Measurements from ENCODE around the gene SCAMP1.

Gene SCAMP1

GRCh38 chr5:78519198-78519941 lies 159.0 kb downstream of the SCAMP1 start:
- H3K9ac ChIP-seq (ENCODE audit: low read length): no peak overlapping the region
- H3K4me3 ChIP-seq (ENCODE audit: low read depth, low read length, poor library complexity, severe bottlenecking): no peak overlapping the region
- no peaks in the 10 kb centered on the region for H4K20me1 ChIP-seq (ENCODE audit: insufficient read depth, low read length)
- no peaks in the 10 kb centered on the region for H3K4me1 ChIP-seq (ENCODE audit: insufficient read depth, low read length, severe bottlenecking)
- no peak overlapping the region for H3K27ac ChIP-seq (ENCODE audit: low read depth, low read length, poor library complexity, severe bottlenecking)
- H3F3A ChIP-seq (ENCODE audit: insufficient read depth, low read length): no peaks in the 10 kb centered on the region
- no peaks in the 10 kb centered on the region for H3K27me3 ChIP-seq (ENCODE audit: insufficient read depth, low read length)
- TF ChIP-seq CTCF (IDR thresholded peaks at IDR 0.05; ENCODE audit: low read length) (no peak), EZH2 (IDR thresholded peaks at IDR 0.05; ENCODE audit: borderline replicate concordance, low read length) (no peak)
- no peak overlapping the region for H3K4me2 ChIP-seq (ENCODE audit: low read length)
- H3K36me3 ChIP-seq (ENCODE audit: insufficient read depth, low read length): peaks cover 9% of the 10 kb centered on the region; the same call in 1 of the 2 replicates
- H2AFZ ChIP-seq (ENCODE audit: low read length): no peak overlapping the region
- H3K79me2 ChIP-seq (ENCODE audit: insufficient read depth, low read length): no peaks in the 10 kb centered on the region
- no peaks in the 10 kb centered on the region for H3K9me2 ChIP-seq (ENCODE audit: low read depth, low read length)
- no peaks in the 10 kb centered on the region for H3K9me3 ChIP-seq (ENCODE audit: low read length)

GRCh38 chr5:78521455-78521854 lies 161.0 kb downstream of the SCAMP1 start:
- TF ChIP-seq CTCF (IDR thresholded peaks at IDR 0.05; ENCODE audit: low read length): no peak
- TF ChIP-seq EZH2 (IDR thresholded peaks at IDR 0.05; ENCODE audit: borderline replicate concordance, low read length): no peak
- Histone ChIP-seq H3K27ac (ENCODE audit: low read depth, low read length, poor library complexity, severe bottlenecking) (no peak overlapping the region), H3K36me3 (ENCODE audit: insufficient read depth, low read length) (peaks cover 4% of the 10 kb centered on the region; the same call in 1 of the 2 replicates), H3K9ac (ENCODE audit: low read length) (no peak overlapping the region), H3K4me3 (ENCODE audit: low read depth, low read length, poor library complexity, severe bottlenecking) (no peak overlapping the region), H3K79me2 (ENCODE audit: insufficient read depth, low read length) (no peaks in the 10 kb centered on the region), H3K27me3 (ENCODE audit: insufficient read depth, low read length) (no peaks in the 10 kb centered on the region), H3F3A (ENCODE audit: insufficient read depth, low read length) (no peaks in the 10 kb centered on the region), H3K4me1 (ENCODE audit: insufficient read depth, low read length, severe bottlenecking) (no peaks in the 10 kb centered on the region), H3K9me2 (ENCODE audit: low read depth, low read length) (no peaks in the 10 kb centered on the region), H4K20me1 (ENCODE audit: insufficient read depth, low read length) (no peaks in the 10 kb centered on the region), H3K9me3 (ENCODE audit: low read length) (no peaks in the 10 kb centered on the region), H2AFZ (ENCODE audit: low read length) (no peak overlapping the region), H3K4me2 (ENCODE audit: low read length) (no peak overlapping the region)

GRCh38 chr5:78522476-78523260 lies 162.3 kb downstream of the SCAMP1 start:
- no peaks in the 10 kb centered on the region for H3K9me2 ChIP-seq (ENCODE audit: low read depth, low read length)
- H3K79me2 ChIP-seq (ENCODE audit: insufficient read depth, low read length): no peaks in the 10 kb centered on the region
- TF ChIP-seq EZH2 (IDR thresholded peaks at IDR 0.05; ENCODE audit: borderline replicate concordance, low read length): no peak
- no peak for TF ChIP-seq CTCF (IDR thresholded peaks at IDR 0.05; ENCODE audit: low read length)
- peaks cover 4% of the 10 kb centered on the region; the same call in 1 of the 2 replicates for H3K36me3 ChIP-seq (ENCODE audit: insufficient read depth, low read length)
- no peaks in the 10 kb centered on the region for H3F3A ChIP-seq (ENCODE audit: insufficient read depth, low read length)
- no peaks in the 10 kb centered on the region for H3K9me3 ChIP-seq (ENCODE audit: low read length)
- no peaks in the 10 kb centered on the region for H3K4me1 ChIP-seq (ENCODE audit: insufficient read depth, low read length, severe bottlenecking)
- H3K4me3 ChIP-seq (ENCODE audit: low read depth, low read length, poor library complexity, severe bottlenecking): no peak overlapping the region
- no peaks in the 10 kb centered on the region for H4K20me1 ChIP-seq (ENCODE audit: insufficient read depth, low read length)
- H3K4me2 ChIP-seq (ENCODE audit: low read length): no peak overlapping the region
- no peak overlapping the region for H3K27ac ChIP-seq (ENCODE audit: low read depth, low read length, poor library complexity, severe bottlenecking)
- no peak overlapping the region for H2AFZ ChIP-seq (ENCODE audit: low read length)
- no peak overlapping the region for H3K9ac ChIP-seq (ENCODE audit: low read length)
- H3K27me3 ChIP-seq (ENCODE audit: insufficient read depth, low read length): no peaks in the 10 kb centered on the region

Data from OCI-LY1 (cell line).